ENCODE data around the gene KLHL21. TPM values are rescaled to one million over a fixed set of nuclear protein-coding genes. Genes with fewer than 3 reads are reported as not detected.

KLHL21 gene
- total RNA-seq, 1 experiment from 2014 or later: 21.6 TPM

GRCh38 chr1:6628971-6629479, 26.4 kb upstream of the KLHL21 start:
- Mint-ChIP-seq H3K4me1 (ENCODE audit: low read depth, unreplicated experiment) (no peaks in the 10 kb centered on the region), H3K27ac (ENCODE audit: unreplicated experiment) (no peak overlapping the region), H3K27me3 (ENCODE audit: insufficient read depth, unreplicated experiment) (no peaks in the 10 kb centered on the region), H3K9me3 (ENCODE audit: unreplicated experiment) (no peaks in the 10 kb centered on the region), H3K36me3 (ENCODE audit: insufficient read depth, unreplicated experiment) (peaks cover 35% of the 10 kb centered on the region), H3K4me3 (ENCODE audit: unreplicated experiment) (no peak overlapping the region)
- no peaks in the 10 kb centered on the region for H3K9me3 ChIP-seq
- DNase-seq: no peak
- ChIA-PET POLR2A (no interaction called here), CTCF (no interaction called here)
- intact Hi-C loops (cut with micrococcal nuclease; ENCODE audit: unreplicated experiment): no loop called here
- no peak for TF ChIP-seq CTCF (IDR thresholded peaks at IDR 0.05; ENCODE audit: insufficient read depth in 1 of 2, low read depth in 1 of 2, low read length in 1 of 2, severe bottlenecking in 1 of 2, unreplicated experiment in 1 of 2)
- no peaks in the 10 kb centered on the region; the same call in none of the 2 replicates for H3K36me3 ChIP-seq (ENCODE audit: control insufficient read depth, insufficient read depth, low read length)
- H3K4me1 ChIP-seq: no peaks in the 10 kb centered on the region
- H3K27me3 ChIP-seq (replicated peaks; ENCODE audit: control insufficient read depth, insufficient read depth, low read length): no peaks in the 10 kb centered on the region
- no TSS peak for BruUV-seq (replicated peaks)
- H3K4me3 ChIP-seq (ENCODE audit: low read depth, low read length): no peak overlapping the region

GRCh38 chr1:6627841-6628545, 25.3 kb upstream of the KLHL21 start:
- Histone ChIP-seq H3K36me3 (ENCODE audit: control insufficient read depth, insufficient read depth, low read length) (no peaks in the 10 kb centered on the region; the same call in 1 of the 2 replicates), H3K9me3 (no peaks in the 10 kb centered on the region), H3K27me3 (replicated peaks; ENCODE audit: control insufficient read depth, insufficient read depth, low read length) (no peaks in the 10 kb centered on the region), H3K4me3 (ENCODE audit: low read depth, low read length) (no peak overlapping the region), H3K4me1 (no peaks in the 10 kb centered on the region)
- DNase-seq: no peak
- TF ChIP-seq CTCF (IDR thresholded peaks at IDR 0.05; ENCODE audit: insufficient read depth in 1 of 2, low read depth in 1 of 2, low read length in 1 of 2, severe bottlenecking in 1 of 2, unreplicated experiment in 1 of 2): no peak
- intact Hi-C loops (cut with micrococcal nuclease; ENCODE audit: unreplicated experiment): no loop called here
- H3K27me3 Mint-ChIP-seq (ENCODE audit: insufficient read depth, unreplicated experiment): no peaks in the 10 kb centered on the region
- no peaks in the 10 kb centered on the region for H3K9me3 Mint-ChIP-seq (ENCODE audit: unreplicated experiment)
- POLR2A ChIA-PET: no interaction called here
- no peak overlapping the region for H3K4me3 Mint-ChIP-seq (ENCODE audit: unreplicated experiment)
- H3K36me3 Mint-ChIP-seq (ENCODE audit: insufficient read depth, unreplicated experiment): peaks cover 42% of the 10 kb centered on the region
- BruUV-seq (replicated peaks): no TSS peak
- H3K27ac Mint-ChIP-seq (ENCODE audit: unreplicated experiment): no peak overlapping the region
- no peaks in the 10 kb centered on the region for H3K4me1 Mint-ChIP-seq (ENCODE audit: low read depth, unreplicated experiment)
- CTCF ChIA-PET: no interaction called here

GRCh38 chr1:6627031-6627430, 24.4 kb upstream of the KLHL21 start:
- no TSS peak for BruUV-seq (replicated peaks)
- ChIA-PET CTCF (no interaction called here), POLR2A (no interaction called here)
- intact Hi-C loops (cut with micrococcal nuclease; ENCODE audit: unreplicated experiment): no loop called here
- H3K27ac Mint-ChIP-seq (ENCODE audit: unreplicated experiment): no peak overlapping the region
- Histone ChIP-seq H3K36me3 (ENCODE audit: control insufficient read depth, insufficient read depth, low read length) (no peaks in the 10 kb centered on the region; the same call in 1 of the 2 replicates), H3K4me3 (ENCODE audit: low read depth, low read length) (no peak overlapping the region), H3K4me1 (no peaks in the 10 kb centered on the region), H3K27me3 (replicated peaks; ENCODE audit: control insufficient read depth, insufficient read depth, low read length) (no peaks in the 10 kb centered on the region), H3K9me3 (no peaks in the 10 kb centered on the region)
- peak overlapping the region; percentile 75 for H3K4me3 Mint-ChIP-seq (ENCODE audit: unreplicated experiment)
- H3K27me3 Mint-ChIP-seq (ENCODE audit: insufficient read depth, unreplicated experiment): no peaks in the 10 kb centered on the region
- no peaks in the 10 kb centered on the region for H3K4me1 Mint-ChIP-seq (ENCODE audit: low read depth, unreplicated experiment)
- no peak for DNase-seq
- H3K9me3 Mint-ChIP-seq (ENCODE audit: unreplicated experiment): no peaks in the 10 kb centered on the region
- TF ChIP-seq CTCF (IDR thresholded peaks at IDR 0.05; ENCODE audit: insufficient read depth in 1 of 2, low read depth in 1 of 2, low read length in 1 of 2, severe bottlenecking in 1 of 2, unreplicated experiment in 1 of 2): no peak
- H3K36me3 Mint-ChIP-seq (ENCODE audit: insufficient read depth, unreplicated experiment): peaks cover 51% of the 10 kb centered on the region

Measured in Caco-2 (cell line).